ENCODE results near the gene DSCAM.

GRCh38 chr21:40719615-40720014 is 127.3 kb downstream of the DSCAM start:
- TF ChIP-seq CTCF (IDR thresholded peaks at IDR 0.05 in 8 of 11, conservative IDR thresholded peaks at IDR 0.05 in 3 of 11) (no peak), POLR2A (IDR thresholded peaks at IDR 0.05) (no peak)

Data from spleen (tissue), 7 donors.